MM.1S (cell line): Measurements from ENCODE around the gene MYO1E.

Source experiments
- CTCF ChIP-seq: fragments of 300-600 bp; sonication (generic); IDR thresholded peaks from 2 replicates; pipeline ENCODE4 v1.5.1; 2016; ENCODE audit warnings: antibody characterized with exemption, low read length, mixed read lengths
- EZH2phosphoT487 ChIP-seq: fragments of 300-600 bp; sonication (generic); IDR thresholded peaks from 2 replicates; pipeline ENCODE4 v1.6.1; 2018; ENCODE audit warnings: antibody characterized with exemption, low read length

- TF ChIP-seq CTCF (no peak), EZH2phosphoT487 (no peak)
Observed at GRCh38 chr15:59388670-59389069, 16.0 kb upstream of the MYO1E start.
